HL-60 (cell line): Measurements from ENCODE around the gene FLNB.
"Not testable (repeated sequence)": the region's sequence is repeated elsewhere in the genome, so short reads cannot be mapped to it uniquely, and the experiment has no call there.

Experiments used
- DNase-seq, 2 experiments: peaks; one replicate each; pipeline ENCODE4 v3.0.0-alpha.2; 2010 to 2020; ENCODE audit warnings: low read depth in 1 of 2, low spot score in 1 of 2
- H3K27ac ChIP-seq: fragments of 250-450 bp; sonication (Bioruptor Pico); replicated peaks from 2 replicates; pipeline ENCODE4 v1.5.1; 2020; ENCODE audit warnings: mild to moderate bottlenecking, moderate library complexity
- H3K27me3 ChIP-seq: fragments of 250-450 bp; sonication (Bioruptor Pico); 2 replicates; pipeline ENCODE4 v1.5.1; 2021; ENCODE audit warnings: mild to moderate bottlenecking, moderate library complexity; ENCODE audit not compliant: insufficient read depth, poor library complexity, severe bottlenecking
- H3K4me3 ChIP-seq: replicated peaks from 2 replicates; pipeline ENCODE4 v1.5.1; 2011; ENCODE audit warnings: mild to moderate bottlenecking, control low read depth, low read length; ENCODE audit not compliant: insufficient read depth
- GABPA ChIP-seq: IDR thresholded peaks from 2 replicates; pipeline ENCODE4 v1.6.1; 2012; ENCODE audit warnings: low read depth
- POLR2AphosphoS5 ChIP-seq: IDR thresholded peaks from 2 replicates; pipeline ENCODE4 v1.6.1; 2012; ENCODE audit warnings: low read depth
- SPI1 ChIP-seq: IDR thresholded peaks from 2 replicates; pipeline ENCODE4 v1.6.1; 2012; ENCODE audit warnings: low read depth, mild to moderate bottlenecking, borderline replicate concordance
- TF ChIP-seq, protein P1 (sequence below): IDR thresholded peaks from 2 replicates; pipeline ENCODE4 v1.6.1; 2012; ENCODE audit warnings: low read depth; ENCODE audit not compliant: insufficient replicate concordance
- TF ChIP-seq, protein P2 (sequence below): IDR thresholded peaks from one replicate; pipeline ENCODE4 v1.5.1; 2011; ENCODE audit warnings: low read length, control low read depth, inconsistent platforms; ENCODE audit not compliant: insufficient read depth

FLNB gene

DNA sequence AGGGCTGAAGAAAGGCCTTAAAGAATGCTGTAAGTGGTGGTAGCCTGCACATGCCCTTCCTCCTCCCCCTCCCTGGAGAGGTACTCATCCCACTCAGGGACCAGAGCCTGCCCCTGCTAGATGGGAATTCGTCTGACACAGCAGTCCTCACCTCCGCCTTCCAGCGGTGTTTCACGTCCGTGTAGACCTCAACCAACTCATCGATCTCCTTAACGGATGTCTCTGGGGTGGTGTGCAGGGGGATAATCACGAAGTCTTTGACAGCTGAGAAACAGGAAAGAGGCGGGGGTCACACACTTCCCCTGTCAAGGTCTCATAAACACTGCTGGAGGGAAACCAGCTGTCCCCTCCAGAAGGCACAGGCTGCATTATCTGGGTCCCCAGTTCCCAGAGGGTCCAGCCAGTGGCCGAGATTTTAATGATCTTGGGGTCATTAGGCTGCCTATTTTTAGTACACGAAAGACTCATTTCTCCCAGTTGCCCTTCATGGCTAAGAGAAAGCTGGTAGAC lies 192.7 kb downstream of the FLNB start:
- Histone ChIP-seq H3K27ac (no peak overlapping the region), H3K27me3 (peaks cover 2% of the 10 kb centered on the region), H3K4me3 (no peak overlapping the region)
- DNase-seq = no peak
- TF ChIP-seq GABPA = no peak

DNA sequence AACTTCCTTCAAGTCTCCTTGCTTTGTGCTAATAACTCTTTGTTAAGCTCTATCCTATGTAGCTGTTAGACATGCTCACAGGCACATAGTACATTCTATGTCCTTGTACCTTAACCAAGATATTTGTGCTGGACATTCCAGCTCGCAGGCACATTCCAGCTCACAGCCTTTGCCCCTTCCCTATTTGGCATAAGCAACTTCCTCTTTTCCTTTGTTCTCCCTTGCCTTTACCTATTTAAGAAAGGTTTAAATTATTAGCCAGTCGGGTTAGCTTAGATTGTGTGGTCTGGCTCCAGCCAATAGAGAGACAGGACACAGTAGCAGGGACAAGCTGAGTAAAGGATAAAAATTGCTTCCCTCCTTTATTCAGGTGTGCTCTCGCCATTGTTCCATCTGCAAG lies 193.2 kb downstream of the FLNB start:
- H3K27ac ChIP-seq, H3K4me3 ChIP-seq, H3K27me3 ChIP-seq, DNase-seq: not testable (repeated sequence)
- TF ChIP-seq SPI1 = peak; percentile 46; the same call in 1 of the 2 replicates

DNA sequence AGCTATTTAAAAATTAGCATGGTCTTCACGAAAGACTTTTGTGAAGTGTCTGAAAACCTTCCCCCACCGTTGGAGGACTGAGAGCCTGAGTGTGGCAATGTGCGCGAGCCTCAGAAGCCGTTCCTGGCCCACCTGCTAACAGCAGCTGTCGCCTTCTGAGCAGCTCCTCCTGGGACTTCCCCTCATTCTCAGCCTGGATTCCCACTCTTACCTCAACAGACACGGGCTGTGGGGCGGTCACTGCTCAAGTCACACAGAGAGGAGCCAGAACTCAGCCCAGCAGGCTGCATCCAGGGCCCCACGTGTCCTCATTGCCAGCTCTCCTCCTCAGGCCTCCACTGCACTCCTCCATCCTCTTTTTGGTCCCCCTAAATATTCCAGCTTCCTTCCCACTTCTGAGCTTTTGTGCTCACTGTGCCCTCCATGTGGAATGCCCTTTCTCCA lies 194.7 kb downstream of the FLNB start:
- no peak overlapping the region for H3K4me3 ChIP-seq
- DNase-seq = no peak
- no peak overlapping the region for H3K27ac ChIP-seq
- no peak for TF ChIP-seq SPI1
- TF ChIP-seq, protein P1, sequence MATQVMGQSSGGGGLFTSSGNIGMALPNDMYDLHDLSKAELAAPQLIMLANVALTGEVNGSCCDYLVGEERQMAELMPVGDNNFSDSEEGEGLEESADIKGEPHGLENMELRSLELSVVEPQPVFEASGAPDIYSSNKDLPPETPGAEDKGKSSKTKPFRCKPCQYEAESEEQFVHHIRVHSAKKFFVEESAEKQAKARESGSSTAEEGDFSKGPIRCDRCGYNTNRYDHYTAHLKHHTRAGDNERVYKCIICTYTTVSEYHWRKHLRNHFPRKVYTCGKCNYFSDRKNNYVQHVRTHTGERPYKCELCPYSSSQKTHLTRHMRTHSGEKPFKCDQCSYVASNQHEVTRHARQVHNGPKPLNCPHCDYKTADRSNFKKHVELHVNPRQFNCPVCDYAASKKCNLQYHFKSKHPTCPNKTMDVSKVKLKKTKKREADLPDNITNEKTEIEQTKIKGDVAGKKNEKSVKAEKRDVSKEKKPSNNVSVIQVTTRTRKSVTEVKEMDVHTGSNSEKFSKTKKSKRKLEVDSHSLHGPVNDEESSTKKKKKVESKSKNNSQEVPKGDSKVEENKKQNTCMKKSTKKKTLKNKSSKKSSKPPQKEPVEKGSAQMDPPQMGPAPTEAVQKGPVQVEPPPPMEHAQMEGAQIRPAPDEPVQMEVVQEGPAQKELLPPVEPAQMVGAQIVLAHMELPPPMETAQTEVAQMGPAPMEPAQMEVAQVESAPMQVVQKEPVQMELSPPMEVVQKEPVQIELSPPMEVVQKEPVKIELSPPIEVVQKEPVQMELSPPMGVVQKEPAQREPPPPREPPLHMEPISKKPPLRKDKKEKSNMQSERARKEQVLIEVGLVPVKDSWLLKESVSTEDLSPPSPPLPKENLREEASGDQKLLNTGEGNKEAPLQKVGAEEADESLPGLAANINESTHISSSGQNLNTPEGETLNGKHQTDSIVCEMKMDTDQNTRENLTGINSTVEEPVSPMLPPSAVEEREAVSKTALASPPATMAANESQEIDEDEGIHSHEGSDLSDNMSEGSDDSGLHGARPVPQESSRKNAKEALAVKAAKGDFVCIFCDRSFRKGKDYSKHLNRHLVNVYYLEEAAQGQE = no peak
- TF ChIP-seq POLR2AphosphoS5 = no peak
- TF ChIP-seq, protein P2, sequence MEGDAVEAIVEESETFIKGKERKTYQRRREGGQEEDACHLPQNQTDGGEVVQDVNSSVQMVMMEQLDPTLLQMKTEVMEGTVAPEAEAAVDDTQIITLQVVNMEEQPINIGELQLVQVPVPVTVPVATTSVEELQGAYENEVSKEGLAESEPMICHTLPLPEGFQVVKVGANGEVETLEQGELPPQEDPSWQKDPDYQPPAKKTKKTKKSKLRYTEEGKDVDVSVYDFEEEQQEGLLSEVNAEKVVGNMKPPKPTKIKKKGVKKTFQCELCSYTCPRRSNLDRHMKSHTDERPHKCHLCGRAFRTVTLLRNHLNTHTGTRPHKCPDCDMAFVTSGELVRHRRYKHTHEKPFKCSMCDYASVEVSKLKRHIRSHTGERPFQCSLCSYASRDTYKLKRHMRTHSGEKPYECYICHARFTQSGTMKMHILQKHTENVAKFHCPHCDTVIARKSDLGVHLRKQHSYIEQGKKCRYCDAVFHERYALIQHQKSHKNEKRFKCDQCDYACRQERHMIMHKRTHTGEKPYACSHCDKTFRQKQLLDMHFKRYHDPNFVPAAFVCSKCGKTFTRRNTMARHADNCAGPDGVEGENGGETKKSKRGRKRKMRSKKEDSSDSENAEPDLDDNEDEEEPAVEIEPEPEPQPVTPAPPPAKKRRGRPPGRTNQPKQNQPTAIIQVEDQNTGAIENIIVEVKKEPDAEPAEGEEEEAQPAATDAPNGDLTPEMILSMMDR = no peak
- no peak for TF ChIP-seq GABPA
- peaks cover 2% of the 10 kb centered on the region for H3K27me3 ChIP-seq

DNA sequence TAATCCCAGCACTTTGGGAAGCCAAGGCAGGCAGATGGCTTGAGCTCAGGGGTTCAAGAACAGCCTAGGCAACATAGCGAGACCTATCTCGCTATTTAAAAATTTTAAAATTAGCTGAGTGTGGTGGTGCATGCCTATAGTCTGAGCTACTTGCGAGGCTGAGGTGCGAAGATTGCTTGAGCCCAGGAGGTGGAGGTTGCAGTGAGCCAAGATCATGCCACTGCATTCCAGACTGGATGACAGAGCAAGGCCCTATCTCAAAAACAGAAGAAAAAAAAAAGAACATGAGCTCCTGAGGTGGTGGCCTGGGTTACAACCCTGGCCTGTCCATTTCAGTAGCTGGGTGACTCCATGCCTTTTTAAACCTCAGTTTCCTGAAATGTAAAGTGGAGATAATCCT lies 195.3 kb downstream of the FLNB start:
- no peak for DNase-seq
- peaks cover 2% of the 10 kb centered on the region for H3K27me3 ChIP-seq
- TF ChIP-seq SPI1 = no peak
- TF ChIP-seq, protein P1 = no peak
- TF ChIP-seq GABPA = no peak
- TF ChIP-seq, protein P2 = no peak
- no peak for TF ChIP-seq POLR2AphosphoS5
- no peak overlapping the region for H3K27ac ChIP-seq
- H3K4me3 ChIP-seq = no peak overlapping the region

DNA sequence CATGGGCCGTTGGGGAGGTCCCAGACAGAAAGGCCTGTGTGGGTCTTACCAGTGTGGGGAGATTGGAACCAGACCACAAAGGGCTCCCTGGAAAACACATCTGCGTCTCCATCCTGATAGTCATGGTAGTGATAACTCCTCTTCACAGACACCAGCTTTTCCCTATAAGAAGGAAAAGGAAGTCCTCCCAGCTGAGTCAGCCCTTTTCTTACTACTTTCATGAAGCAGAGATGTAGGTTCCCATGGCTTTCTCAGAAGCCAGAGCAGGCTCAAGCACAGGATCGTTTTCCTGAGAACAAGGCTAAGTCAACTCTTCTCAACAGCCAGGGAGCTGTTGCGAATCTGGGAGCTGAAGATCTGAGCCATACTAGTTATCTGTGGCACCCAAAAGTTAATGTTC lies 196.5 kb downstream of the FLNB start:
- Histone ChIP-seq H3K4me3 (no peak overlapping the region), H3K27ac (no peak overlapping the region), H3K27me3 (peaks cover 2% of the 10 kb centered on the region)
- TF ChIP-seq, protein P2 = no peak
- no peak for TF ChIP-seq GABPA
- TF ChIP-seq SPI1 = no peak
- TF ChIP-seq, protein P1 = no peak
- TF ChIP-seq POLR2AphosphoS5 = no peak
- no peak for DNase-seq
